ENCODE results near the gene PKP1.

PKP1 gene

DNA sequence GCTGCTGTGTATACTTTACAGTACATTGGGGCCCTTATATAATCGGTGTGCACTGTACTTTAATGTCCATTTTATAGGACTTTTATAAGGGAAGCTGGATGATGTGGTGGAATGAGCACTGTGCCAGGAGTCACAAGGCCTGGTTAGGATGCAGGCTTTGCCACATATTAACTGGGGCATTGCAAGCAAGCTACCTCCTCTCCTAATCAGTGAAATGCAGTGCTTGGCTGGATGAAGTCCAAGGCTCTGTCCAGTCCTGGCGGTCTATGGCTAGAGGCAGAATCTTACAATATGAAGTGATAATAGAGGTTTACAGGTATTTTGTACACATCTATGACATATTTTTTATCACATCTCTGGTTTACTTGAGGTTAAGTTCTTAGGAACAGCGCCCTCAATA is 1.7 kb upstream of the PKP1 start:
- no peak for DNase-seq (ENCODE audit: low spot score)

DNA sequence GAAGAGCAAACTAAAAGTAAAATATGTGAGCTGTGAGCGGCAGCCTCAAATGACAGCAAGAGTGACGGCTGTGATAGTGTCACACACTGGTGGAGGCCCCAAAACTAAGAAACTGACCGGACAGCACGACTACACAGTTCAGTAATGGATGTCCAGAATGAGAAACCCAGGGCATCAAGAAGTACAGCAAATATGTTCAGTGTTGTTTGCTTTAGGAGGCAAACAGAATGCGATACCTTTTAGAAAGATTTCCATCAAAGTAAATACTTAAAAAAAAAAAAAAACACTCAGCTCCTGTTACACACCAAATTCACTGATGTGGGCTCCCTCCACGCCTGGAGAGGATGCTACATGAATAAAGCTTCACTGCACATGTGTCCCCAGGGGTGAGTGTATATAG is 1.1 kb upstream of the PKP1 start:
- no peak for DNase-seq (ENCODE audit: low spot score)

DNA sequence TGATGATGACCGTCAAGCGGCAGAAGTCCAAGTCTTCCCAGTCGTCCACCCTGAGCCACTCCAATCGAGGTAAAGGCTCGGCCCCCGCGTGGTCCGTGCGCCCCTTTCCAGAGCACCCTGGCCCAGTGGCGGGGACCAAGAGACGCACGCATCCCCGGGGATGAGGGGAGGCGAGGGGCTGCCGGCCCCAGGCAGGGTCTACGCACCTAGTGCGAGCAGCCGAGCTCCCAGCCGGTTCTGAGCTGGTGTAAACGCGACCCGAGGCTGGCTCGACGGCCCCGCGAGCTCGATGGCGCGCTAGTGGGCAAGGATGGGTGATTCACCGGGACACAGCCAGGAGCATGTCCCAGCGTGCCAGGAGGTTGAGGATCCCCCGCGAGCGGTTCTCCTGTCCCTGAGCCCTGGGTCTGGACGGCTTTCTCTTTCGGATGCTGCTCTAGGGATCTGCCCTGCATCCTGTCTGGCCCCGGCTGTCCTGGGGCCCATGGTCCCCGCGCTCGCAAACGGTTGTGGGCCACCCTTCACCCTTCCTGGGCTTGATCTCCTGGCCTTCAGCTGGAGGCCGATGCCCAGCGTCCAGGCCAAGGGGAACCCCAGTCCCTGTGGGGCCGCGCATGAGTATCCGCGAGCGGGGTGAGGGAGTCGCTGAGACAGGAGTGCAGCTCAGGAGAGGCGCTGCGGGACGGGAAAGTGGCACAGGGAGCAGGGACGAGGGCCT is 689 bp downstream of the PKP1 start:
- DNase-seq (ENCODE audit: low spot score): no peak

DNA sequence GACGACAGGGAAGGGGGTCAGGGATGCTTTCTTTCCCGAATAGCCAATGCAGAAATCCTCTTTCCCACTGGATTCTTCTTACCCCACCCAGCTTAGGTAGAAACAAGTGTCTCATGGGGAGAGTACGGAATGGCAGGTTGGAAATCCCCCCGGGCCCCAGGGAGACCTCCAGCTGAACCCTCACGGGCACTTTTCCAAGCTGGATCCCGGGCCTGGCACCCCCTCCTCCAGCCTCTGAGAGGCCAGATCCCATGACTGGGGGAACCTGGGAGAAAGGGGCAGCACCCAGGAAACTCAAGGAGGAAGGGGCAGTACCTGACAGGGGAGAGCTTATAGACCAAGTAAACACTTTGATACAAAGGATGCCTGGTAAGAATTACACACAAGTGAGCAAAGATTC is 1.3 kb downstream of the PKP1 start:
- no peak for DNase-seq (ENCODE audit: low spot score)

DNA sequence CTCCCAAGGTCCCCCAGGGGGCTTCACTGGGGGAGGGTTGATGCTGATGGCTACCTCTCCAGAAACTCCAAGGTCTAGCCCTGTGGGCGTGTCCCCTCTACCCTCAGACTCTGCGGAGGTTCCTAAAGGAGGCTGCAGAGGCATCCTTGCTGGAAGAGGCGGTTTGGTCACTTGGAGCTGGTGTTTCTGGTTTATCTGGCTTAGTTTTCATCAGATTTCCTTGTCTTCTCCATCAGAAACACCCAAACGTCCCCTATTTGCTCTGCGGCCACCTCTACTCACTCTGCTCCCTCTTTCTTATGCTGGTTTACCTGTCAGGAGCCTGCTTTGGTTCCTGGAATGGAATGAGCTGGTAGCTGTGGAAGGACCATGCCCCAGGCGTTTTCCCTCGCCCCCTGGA is 2.5 kb downstream of the PKP1 start:
- no peak for DNase-seq (ENCODE audit: low spot score)

DNA sequence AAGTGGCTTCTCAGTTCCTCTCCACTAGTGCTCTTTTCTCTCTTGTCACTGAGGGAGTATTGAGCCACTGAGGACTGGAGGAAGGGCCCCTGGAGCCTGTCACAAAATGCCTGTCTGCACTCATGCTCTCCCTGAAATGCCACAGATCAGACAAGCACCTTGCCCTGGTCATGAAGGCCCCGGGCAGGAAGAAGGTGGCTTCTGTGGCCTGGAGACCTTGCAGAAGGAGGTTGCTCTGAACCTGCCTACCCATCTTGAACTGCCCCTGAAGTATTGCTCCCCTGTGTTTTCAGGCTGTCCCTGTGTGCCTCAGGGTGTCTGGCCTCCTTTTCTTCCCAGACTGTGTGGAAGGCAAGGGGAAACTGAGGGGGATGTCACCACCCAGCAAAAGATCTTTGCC is 3.1 kb downstream of the PKP1 start:
- no peak for DNase-seq (ENCODE audit: low spot score)

DNA sequence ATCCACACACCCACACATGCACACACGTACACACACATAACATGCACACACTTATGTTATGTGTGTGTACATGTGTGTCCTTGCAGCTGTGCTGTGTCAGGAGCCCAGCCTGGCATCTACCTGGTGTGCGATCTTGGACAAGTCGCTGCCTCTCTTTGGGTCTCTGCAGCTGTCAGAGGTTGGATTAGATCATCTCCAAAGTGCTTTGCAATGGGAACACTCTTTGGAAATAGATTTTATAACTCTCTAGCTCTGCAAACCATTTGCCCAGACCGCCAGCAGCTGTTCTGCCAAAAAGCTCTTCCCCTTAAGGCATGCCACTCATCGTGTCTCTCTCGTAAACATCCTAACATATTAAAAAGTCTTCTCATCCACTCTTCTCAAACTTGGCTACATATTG is 4.7 kb downstream of the PKP1 start:
- no peak for DNase-seq (ENCODE audit: low spot score)

DNA sequence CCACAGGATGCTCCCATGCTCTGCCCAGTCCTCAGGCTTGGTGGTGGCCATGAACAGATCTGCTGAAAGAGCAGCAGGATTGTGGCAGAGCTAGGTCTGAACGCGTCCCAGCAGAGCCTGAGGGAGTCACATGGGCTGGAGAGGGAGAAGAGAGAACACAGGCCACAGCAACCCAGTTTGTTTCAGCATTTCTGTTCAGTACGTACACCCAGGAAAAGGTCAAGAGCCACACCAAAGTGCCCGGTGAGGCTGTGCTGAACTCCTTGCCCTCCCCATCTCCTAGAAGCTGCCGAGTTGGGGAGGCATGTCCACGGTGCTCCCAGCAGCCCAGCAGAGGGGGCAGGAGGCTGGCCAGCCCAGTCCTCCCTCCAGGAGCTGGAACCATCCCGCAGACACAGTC is 5.5 kb downstream of the PKP1 start:
- DNase-seq (ENCODE audit: low spot score): no peak

DNA sequence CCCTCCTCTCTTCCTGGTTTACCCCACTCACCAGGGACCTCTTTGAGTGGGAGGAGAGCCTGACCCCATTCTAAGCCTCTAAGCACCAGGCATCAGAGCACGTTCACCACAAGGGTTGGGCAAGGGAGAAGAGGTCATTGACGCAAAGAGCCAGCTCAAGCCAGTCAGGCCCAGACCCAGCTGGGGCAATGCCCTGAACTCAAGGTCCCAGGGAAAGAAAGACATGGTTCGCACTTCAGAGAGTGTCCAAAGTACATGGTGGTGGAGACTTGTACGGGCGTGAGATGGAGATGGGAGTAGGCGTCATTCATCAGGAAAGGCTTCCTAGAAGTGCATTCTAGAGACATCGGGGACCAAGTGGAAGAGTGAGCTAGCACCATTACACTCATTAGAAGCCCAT is 7.2 kb downstream of the PKP1 start:
- DNase-seq (ENCODE audit: low spot score): no peak

DNA sequence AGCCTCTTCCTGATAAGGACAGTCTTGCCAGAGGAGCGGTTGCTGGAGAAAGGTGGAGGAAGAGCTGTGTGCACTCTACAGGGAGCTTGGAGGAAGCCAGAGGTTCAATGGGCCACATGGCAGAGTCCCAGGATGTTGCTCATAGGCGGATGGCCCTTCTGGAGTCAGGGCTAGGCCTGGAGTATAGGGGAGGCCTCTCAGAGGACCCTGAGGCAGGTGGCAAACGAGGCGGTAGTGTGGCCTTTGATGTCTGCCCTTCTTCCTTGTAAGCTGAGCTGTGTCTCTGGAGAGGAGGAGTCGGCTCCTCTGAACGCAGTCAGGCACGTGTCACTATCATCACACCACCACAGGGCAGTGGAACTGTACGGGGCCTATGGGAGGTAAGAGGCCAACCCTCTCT is 8.6 kb downstream of the PKP1 start:
- no peak for DNase-seq (ENCODE audit: low spot score)

DNA sequence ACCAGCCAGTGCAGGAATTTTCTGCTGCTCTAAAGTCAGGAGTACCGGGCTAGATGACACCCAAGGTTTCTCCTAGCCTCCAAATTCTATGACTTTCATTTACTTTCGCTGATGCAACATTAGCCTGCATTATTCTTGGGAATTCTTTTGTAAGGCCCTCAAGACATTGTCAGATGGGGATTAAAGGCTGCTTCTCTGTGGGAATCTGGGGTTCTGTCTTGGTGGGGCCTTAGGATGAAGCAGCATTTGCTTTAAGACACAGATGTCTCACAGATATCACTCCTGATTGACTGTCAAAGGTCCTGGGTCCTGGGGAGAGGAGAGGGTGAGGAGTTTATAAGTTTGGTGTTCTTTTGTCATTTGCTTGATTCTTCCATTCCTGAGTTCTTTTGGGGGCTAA is 11.6 kb downstream of the PKP1 start:
- DNase-seq (ENCODE audit: low spot score): no peak

DNA sequence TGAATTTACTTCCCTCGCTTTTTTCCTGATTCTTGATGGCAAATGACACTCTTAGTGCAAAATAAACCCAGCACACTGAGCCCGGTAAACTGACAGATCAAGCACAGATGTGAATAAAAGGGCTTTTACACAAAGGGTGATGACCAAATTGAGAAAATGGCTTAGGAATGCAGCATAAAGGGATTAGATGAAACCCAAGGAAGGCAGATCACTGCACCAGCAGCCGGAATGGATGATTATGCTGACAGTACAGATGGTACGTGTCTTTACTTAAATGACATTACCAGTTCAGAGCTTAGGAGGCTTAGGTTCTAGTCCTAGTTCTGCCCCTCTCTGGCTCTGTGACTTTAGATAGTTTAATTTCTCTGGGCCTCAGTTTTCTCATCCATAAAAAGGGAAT is 12.0 kb downstream of the PKP1 start:
- peak; percentile 19 for DNase-seq (ENCODE audit: low spot score)

DNA sequence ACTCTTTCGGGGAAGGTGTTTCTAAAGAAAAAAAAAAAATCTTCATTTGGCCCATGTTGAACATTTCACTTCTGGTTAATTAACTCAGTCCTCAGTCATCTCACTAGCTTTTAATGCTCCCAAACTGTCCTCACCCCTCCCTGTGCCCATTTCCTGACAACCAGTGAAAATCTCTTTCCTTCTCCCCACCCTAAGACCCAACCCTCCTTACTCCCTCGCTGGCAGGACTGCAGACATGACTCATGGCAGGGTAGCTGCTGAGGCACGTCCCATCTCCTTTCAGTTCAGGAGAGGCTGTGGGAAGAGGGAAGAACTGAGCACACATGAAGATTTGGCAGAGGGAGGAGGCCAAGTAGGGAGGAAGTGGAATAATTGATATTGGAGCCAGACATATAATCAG is 12.6 kb downstream of the PKP1 start:
- peak; percentile 77 for DNase-seq (ENCODE audit: low spot score)

DNA sequence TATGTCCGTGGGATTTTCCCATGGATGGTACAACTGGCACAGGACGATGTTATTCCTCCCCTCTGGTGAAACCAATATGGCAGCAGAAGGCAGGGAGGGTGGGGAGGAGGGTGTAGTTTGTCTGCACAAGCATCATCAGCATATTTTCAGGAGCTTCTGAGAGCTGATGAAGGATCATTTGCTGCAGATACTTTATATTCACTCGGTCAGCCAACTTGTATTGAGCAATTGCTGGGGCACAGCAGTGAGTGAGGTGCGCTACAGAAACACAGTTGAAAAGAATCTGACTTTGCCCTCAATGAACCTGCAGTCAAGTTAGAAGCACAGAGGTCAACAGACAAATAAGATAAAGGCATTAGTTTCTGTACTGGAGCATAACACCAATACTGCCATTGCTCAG is 13.0 kb downstream of the PKP1 start:
- DNase-seq (ENCODE audit: low spot score): no peak

DNA sequence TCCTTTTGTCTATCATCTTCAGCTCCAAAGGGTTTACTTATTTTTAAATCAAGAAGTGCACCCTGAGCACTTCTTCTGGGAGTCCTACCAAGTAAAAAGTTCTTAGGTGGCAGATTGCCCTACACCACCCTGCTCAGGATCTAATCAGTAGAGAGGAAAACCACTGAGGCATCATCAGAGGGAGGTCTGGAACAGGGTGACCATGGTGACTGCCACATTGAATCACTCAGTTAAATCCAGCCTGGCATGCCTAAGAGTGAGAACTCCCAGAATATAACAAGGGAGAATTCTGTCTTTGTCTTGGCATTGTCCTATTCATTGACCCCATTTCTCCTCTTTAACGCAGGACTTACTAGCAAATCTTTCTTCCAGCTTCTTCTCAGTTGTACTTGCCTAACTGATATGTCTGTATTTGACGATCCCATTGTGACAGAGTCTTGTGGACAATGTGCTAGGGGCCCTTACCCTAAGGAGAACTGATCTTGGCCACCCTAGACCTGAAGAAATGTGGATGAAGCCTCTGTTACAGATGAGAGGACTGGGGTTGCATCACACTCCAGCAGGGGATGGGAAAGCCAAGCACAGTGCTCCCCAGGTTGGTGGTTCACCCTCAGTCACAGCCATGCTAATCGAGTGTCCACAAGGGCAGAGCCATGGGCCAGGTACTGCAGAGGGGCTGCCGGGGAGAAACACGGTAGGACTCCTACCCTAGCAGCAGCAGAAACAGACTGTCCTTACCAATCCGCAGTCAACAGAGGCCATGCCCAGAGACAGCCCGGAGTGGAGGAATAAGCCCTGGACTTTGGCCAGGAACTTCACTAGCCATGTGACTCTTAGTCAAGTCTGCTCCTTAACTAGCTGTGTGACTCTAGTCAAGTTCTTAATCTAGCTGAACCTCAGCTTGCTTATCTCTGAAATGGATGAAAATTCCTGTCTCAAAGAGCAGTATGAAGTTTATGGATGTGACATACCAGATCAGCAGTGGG is 15.4 kb downstream of the PKP1 start:
- no peak for DNase-seq (ENCODE audit: low spot score)

DNA sequence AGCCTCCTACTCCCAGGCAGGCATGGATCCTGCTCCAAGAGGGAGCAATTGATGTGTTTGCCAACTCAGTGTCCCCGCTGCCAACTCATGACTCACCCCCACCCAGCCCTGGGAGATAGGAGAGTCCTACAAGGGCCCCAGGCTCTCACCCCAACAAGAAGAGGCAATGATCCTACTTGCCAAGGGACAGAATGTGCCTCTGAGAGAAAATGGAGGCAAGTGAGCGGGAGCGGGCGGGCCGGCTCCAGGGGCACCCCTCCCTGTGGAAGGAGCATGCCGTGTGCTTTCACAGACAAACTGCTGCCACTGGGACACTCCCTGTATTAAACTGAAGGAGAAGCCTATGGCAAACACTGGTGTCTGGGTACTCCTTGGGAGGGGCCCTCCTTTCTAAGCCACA is 16.7 kb downstream of the PKP1 start:
- peak; percentile 70 for DNase-seq (ENCODE audit: low spot score)

DNA sequence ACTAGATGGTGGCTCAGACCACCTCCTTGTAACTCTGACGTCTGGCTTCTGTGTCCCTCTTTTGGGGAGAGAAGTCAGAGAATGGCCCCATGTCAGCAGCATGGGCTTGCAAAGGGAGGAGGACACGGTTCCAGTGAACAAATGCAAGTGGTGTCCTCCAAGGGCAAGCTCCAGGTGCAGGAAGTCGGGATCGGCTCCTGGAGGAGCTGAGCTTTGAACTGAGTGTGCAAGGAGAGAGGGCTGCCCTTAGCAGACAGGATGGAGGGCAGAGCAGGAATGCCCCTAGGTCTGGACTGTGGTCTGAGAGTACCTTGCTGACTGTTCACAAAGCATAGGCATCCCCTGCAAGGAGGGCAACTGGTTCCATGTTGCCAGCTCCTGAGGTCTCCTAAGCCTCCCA is 17.3 kb downstream of the PKP1 start:
- no peak for DNase-seq (ENCODE audit: low spot score)

DNA sequence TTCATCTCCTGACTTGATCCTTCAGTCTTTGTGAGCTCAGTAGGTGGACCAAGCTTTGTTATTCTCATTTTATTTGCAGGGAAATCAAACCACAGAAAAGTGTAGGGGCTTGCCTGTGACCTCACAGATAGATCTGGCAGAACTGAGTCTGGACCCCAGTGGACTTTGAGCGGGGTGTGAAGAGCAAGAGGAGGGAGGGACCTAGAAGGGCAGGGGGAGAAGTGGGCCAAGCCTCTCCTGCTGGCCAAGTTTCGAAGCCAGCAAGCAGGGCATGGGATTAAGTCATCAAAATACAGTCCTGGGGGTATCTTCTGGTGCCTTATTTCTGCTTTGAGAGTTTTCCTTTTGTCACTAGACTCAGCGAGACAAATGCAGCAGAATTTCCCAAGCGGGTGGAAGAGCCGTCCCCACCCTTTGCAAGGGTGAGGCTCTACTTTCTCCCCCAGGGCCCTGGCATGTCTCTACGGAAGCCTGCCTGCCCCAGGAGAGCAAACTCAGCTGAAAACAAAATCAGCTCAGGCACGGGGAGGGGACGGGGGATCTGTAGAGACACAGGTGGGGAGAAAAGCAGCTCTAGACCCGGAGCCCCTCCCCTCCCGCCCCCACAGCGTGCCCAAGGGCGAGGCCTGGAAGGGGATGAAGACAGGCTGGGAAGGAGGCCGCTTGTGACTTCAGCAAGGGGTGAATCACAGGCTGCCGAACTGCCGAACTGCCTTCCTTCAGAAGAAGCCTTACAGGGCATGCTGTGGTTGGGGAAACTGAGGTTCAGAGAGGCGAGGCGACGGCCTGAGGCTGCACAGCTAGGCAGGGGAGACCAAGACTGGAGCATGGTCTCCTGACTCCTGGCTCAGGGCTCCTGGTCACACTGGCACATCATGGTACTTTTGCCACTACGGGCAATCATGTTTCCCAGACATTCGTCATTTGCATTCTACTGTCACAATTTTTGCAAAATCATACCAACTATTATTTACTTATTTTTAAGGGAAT is 19.2 kb downstream of the PKP1 start:
- no peak for DNase-seq (ENCODE audit: low spot score)

DNA sequence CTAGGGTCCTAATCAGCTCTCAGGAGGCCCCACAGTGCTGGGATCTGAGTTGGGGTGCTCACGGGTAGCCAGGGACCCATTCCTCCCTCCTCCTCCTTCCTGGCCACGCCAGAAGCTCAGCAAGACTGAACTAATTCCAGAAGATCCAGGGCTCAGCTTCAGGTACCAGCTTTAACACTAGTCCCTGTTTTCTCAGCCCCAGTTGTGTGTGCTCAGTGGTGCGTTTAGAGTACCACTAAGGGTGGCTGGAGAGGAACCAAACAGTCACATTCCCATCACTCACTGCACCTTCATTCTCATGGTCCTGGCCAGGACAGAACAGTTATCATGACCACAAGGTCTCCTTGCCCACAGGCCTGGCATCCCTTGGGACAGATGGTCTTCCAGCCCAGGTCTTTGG is 20.8 kb downstream of the PKP1 start:
- DNase-seq (ENCODE audit: low spot score): no peak

DNA sequence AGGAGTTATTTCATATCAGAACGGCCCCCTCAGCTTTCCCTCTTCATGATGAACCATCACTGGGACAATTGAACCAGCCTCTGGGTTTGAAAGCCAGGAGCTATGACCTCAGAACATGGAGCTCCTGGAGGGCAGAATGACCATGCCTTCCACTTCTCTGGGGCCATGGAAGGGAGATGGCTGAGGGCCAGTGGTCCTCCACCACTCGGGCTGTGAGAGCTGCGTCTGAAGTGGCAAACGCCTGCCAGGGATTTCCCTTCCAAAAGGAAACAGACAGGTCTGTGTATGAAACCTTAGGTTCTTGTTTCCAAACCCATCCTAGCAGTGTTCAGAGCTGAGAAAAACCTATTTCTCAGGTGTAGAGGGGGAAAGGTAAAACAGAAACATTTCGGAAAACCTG is 22.5 kb downstream of the PKP1 start:
- no peak for DNase-seq (ENCODE audit: low spot score)

DNA sequence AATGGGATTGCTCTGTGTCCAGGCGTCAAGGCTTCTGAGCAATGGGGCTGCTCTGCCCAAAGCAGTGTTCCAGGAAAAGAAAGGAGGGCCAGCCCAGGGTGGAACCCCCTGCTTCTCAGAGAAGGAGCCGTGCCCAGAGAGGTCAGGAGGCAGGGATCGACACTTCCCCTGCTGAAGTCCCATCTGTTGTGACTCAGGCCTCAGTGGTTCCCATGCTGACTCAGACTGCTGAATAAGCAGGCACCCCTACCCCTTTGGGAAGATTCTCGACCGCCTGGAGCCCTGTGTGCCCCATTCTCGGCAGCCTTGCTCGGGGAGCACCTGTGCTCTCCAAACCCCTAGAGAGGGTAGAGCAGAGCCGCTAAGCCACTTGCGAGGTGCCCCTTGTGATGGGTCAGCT is 23.9 kb downstream of the PKP1 start:
- peak; percentile 45 for DNase-seq (ENCODE audit: low spot score)
